ENCODE results near the gene ABCC2. TPM values are rescaled to one million over a fixed set of nuclear protein-coding genes. Genes with fewer than 3 reads are reported as not detected.

Gene ABCC2
- total and polyA plus RNA-seq, 9 of the 15 experiments (the other 6 are each of a cell fraction or from before 2014, with no cell fraction given), result 0.03 to 0.18 (median 0.10) TPM; not detected in 1

DNA sequence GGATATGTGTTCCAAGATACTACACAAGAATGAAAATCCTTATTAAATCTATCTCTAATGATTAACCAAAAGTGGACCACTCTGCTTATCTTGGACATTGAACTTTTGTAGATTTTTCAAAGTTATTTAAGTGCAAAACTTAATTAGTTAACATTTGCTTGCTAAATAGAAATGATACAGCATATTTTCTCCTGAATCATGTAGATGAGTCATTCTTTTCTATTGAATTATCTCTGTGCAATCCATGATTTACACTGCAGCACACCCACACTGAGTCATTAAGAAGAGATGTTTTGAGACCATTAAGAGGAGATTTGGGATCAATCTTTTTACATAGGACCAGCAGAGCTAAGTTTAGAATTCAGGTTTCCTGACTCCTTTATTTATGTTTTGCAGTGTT lies 6.6 kb upstream of the ABCC2 start (continued):
- TF ChIP-seq, protein P1, sequence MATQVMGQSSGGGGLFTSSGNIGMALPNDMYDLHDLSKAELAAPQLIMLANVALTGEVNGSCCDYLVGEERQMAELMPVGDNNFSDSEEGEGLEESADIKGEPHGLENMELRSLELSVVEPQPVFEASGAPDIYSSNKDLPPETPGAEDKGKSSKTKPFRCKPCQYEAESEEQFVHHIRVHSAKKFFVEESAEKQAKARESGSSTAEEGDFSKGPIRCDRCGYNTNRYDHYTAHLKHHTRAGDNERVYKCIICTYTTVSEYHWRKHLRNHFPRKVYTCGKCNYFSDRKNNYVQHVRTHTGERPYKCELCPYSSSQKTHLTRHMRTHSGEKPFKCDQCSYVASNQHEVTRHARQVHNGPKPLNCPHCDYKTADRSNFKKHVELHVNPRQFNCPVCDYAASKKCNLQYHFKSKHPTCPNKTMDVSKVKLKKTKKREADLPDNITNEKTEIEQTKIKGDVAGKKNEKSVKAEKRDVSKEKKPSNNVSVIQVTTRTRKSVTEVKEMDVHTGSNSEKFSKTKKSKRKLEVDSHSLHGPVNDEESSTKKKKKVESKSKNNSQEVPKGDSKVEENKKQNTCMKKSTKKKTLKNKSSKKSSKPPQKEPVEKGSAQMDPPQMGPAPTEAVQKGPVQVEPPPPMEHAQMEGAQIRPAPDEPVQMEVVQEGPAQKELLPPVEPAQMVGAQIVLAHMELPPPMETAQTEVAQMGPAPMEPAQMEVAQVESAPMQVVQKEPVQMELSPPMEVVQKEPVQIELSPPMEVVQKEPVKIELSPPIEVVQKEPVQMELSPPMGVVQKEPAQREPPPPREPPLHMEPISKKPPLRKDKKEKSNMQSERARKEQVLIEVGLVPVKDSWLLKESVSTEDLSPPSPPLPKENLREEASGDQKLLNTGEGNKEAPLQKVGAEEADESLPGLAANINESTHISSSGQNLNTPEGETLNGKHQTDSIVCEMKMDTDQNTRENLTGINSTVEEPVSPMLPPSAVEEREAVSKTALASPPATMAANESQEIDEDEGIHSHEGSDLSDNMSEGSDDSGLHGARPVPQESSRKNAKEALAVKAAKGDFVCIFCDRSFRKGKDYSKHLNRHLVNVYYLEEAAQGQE (IDR thresholded peaks at IDR 0.05; ENCODE audit: borderline replicate concordance), result no peak
- TF ChIP-seq, protein P1 (CRISPR knock-in tag; IDR thresholded peaks at IDR 0.05; ENCODE audit: low read depth), result no peak
- no peak for TF ChIP-seq ZFP91 (CRISPR knock-in tag; IDR thresholded peaks at IDR 0.05)
- TF ChIP-seq ZNF707 (CRISPR knock-in tag; conservative IDR thresholded peaks at IDR 0.05), result no peak
- no peak for TF ChIP-seq SIN3B (IDR thresholded peaks at IDR 0.05; ENCODE audit: low read depth)
- TF ChIP-seq ZNF24 (IDR thresholded peaks at IDR 0.05), result no peak
- TF ChIP-seq CEBPB (tag; IDR thresholded peaks at IDR 0.05), result peak; percentile 50; the same call in 1 of the 2 replicates
- TF ChIP-seq TBP (optimal IDR thresholded peaks at IDR 0.05; ENCODE audit: low read depth, low read length), result no peak
- TF ChIP-seq ZBTB8A (IDR thresholded peaks at IDR 0.05; ENCODE audit: partially characterized antibody), result no peak
- TF ChIP-seq SMAD4 (CRISPR knock-in tag; conservative IDR thresholded peaks at IDR 0.05), result no peak
- no peak for TF ChIP-seq FOXJ3 (CRISPR knock-in tag; IDR thresholded peaks at IDR 0.05)
- no peak for TF ChIP-seq ZNF347 (CRISPR knock-in tag; IDR thresholded peaks at IDR 0.05; ENCODE audit: low read depth)
- no peak for TF ChIP-seq RFX1 (IDR thresholded peaks at IDR 0.05)
- TF ChIP-seq POU5F1 (IDR thresholded peaks at IDR 0.05; ENCODE audit: borderline replicate concordance, low read depth, low read length, partially characterized antibody), result no peak
- TF ChIP-seq, protein P2, sequence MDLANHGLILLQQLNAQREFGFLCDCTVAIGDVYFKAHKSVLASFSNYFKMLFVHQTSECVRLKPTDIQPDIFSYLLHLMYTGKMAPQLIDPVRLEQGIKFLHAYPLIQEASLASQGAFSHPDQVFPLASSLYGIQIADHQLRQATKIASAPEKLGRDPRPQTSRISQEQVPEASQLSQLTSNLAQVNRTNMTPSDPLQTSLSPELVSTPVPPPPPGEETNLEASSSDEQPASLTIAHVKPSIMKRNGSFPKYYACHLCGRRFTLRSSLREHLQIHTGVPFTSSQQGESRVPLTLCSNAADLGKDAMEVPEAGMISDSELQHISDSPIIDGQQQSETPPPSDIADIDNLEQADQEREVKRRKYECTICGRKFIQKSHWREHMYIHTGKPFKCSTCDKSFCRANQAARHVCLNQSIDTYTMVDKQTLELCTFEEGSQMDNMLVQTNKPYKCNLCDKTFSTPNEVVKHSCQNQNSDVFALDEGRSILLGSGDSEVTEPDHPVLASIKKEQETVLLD (IDR thresholded peaks at IDR 0.05), result no peak
- no peak for TF ChIP-seq FOXJ2 (tag; IDR thresholded peaks at IDR 0.05)
- peak; percentile 98 for TF ChIP-seq FOSL1 (tag; conservative IDR thresholded peaks at IDR 0.05)
- TF ChIP-seq POLR2AphosphoS2 (IDR thresholded peaks at IDR 0.05; ENCODE audit: low read length), result no peak
- no peak for TF ChIP-seq SIX5 (IDR thresholded peaks at IDR 0.05; ENCODE audit: borderline replicate concordance in 1 of 2, insufficient read depth in 1 of 2, low read depth in 1 of 2, low read length in 2 of 2)
- no peak for TF ChIP-seq CXXC5 (CRISPR knock-in tag; IDR thresholded peaks at IDR 0.05)
